NCI-H2107 treated with DMSO at 0.1 percent for 48 hours (cell line): Measurements from ENCODE around the gene SGTA.
"Not testable (repeated sequence)": the region's sequence is repeated elsewhere in the genome, so short reads cannot be mapped to it uniquely, and the experiment has no call there.

Experiments
- DNase-seq: peaks from one replicate; lab custom pipeline; 2025; ENCODE audit not compliant: unreplicated experiment; lab: John Stamatoyannopoulos, UW

SGTA gene

GRCh38 chr19:2715470-2716274, 67.4 kb downstream of the SGTA start:
- DNase-seq = no peak

- DNase-seq = no peak
Observed at GRCh38 chr19:2714531-2715269, 68.4 kb downstream of the SGTA start.

- not testable (repeated sequence) for DNase-seq
Observed at GRCh38 chr19:2714102-2714501, 69.0 kb downstream of the SGTA start.

- not testable (repeated sequence) for DNase-seq
Observed at GRCh38 chr19:2713170-2713569, 69.9 kb downstream of the SGTA start.

- no peak for DNase-seq
Observed at GRCh38 chr19:2711875-2712205, 71.2 kb downstream of the SGTA start.

- no peak for DNase-seq
Observed at GRCh38 chr19:2711172-2711874, 71.8 kb downstream of the SGTA start.

- no peak for DNase-seq
Observed at GRCh38 chr19:2706251-2706650, 76.8 kb downstream of the SGTA start.
